GM12864 (cell line): Measurements from ENCODE around the gene FMN1.

Experiments used
- DNase-seq: peaks from one replicate; pipeline ENCODE4 v3.0.0-alpha.2; 2011; ENCODE audit warnings: low read depth
- H3K4me3 ChIP-seq: 2 replicates; pipeline ENCODE4 v1.5.1; 2011; ENCODE audit warnings: mild to moderate bottlenecking, low read depth, low read length, control low read depth
- CTCF ChIP-seq: IDR thresholded peaks from 2 replicates; pipeline ENCODE4 v1.5.1; 2011; ENCODE audit warnings: low read depth, mild to moderate bottlenecking, moderate library complexity, low read length, control low read depth, inconsistent platforms; ENCODE audit errors: missing control alignments

FMN1 gene

GRCh38 chr15:32918547-32918946 is 276.0 kb downstream of the FMN1 start:
- DNase-seq, result no peak
- H3K4me3 ChIP-seq, result no peak overlapping the region
- TF ChIP-seq CTCF, result no peak

- H3K4me3 ChIP-seq, result no peak overlapping the region
- no peak for DNase-seq
- TF ChIP-seq CTCF, result no peak
These were observed 283.7 kb downstream of the FMN1 start for GRCh38 chr15:32910839-32911238.

GRCh38 chr15:32909431-32909830 is 285.1 kb downstream of the FMN1 start:
- no peak for TF ChIP-seq CTCF
- no peak overlapping the region for H3K4me3 ChIP-seq
- no peak for DNase-seq

GRCh38 chr15:32908872-32909271 is 285.6 kb downstream of the FMN1 start:
- no peak overlapping the region for H3K4me3 ChIP-seq
- no peak for DNase-seq
- TF ChIP-seq CTCF, result no peak

- H3K4me3 ChIP-seq, result no peak overlapping the region; the same call in 1 of the 2 replicates
- no peak for TF ChIP-seq CTCF
- DNase-seq, result peak; percentile 81
These were observed 286.2 kb downstream of the FMN1 start for GRCh38 chr15:32908135-32908801.

GRCh38 chr15:32905481-32905880 is 289.0 kb downstream of the FMN1 start:
- no peak overlapping the region for H3K4me3 ChIP-seq
- no peak for TF ChIP-seq CTCF
- no peak for DNase-seq

- no peak for DNase-seq
- TF ChIP-seq CTCF, result no peak
- no peak overlapping the region for H3K4me3 ChIP-seq
These were observed 290.1 kb downstream of the FMN1 start for GRCh38 chr15:32904448-32904847.
